Stomach (tissue), 4 donors: ENCODE results near the gene PODXL2.

Experiments
- CTCF ChIP-seq, 7 experiments: fragments of 450-650 bp in 4 of 7; fragments of 200-600 bp in 3 of 7; sonication (generic) in 3 of 7; IDR thresholded peaks; one replicate each; pipeline ENCODE4 v1.5.1; 2016 to 2019; ENCODE audit warnings: antibody characterized with exemption in 7 of 7, control low read depth in 2 of 7, mild to moderate bottlenecking in 1 of 7
- POLR2A ChIP-seq, 4 donors: fragments of 450-650 bp; IDR thresholded peaks; one replicate each; pipeline ENCODE4 v1.6.1; 2016; ENCODE audit warnings: antibody characterized with exemption in 4 of 4, control low read depth in 2 of 4, mild to moderate bottlenecking in 1 of 4, moderate library complexity in 1 of 4
- POLR2AphosphoS5 ChIP-seq, 3 donors: sonication (generic); formaldehyde crosslinking; IDR thresholded peaks; one replicate each; pipeline ENCODE4 v1.6.1; 2016; ENCODE audit warnings: antibody characterized with exemption in 3 of 3

- TF ChIP-seq CTCF (IDR thresholded peaks at IDR 0.05): no peak
- no peak for TF ChIP-seq POLR2AphosphoS5 (IDR thresholded peaks at IDR 0.05)
- no peak for TF ChIP-seq POLR2A (IDR thresholded peaks at IDR 0.05)
Measured at GRCh38 chr3:127677541-127678314, 48.7 kb downstream of the PODXL2 start.
